GM18499 (cell line): ENCODE data around the gene NUAK1.

Experiments used
- ATAC-seq: cut with Tn5 transposase; IDR thresholded peaks from one replicate; pipeline ENCODE4 v1.9.1; 2021; ENCODE audit warnings: moderate number of reproducible peaks; ENCODE audit not compliant: insufficient read depth, unreplicated experiment

The NUAK1 gene

GRCh38 chr12:106113824-106114446 is 24.8 kb downstream of the NUAK1 start:
- ATAC-seq: no peak

GRCh38 chr12:106113446-106113823 is 25.3 kb downstream of the NUAK1 start:
- no peak for ATAC-seq

GRCh38 chr12:106113042-106113441 is 25.7 kb downstream of the NUAK1 start:
- no peak for ATAC-seq

- no peak for ATAC-seq
Observed at GRCh38 chr12:106112145-106112821, 26.5 kb downstream of the NUAK1 start.

- no peak for ATAC-seq
Observed at GRCh38 chr12:106110626-106111300, 28.0 kb downstream of the NUAK1 start.

- ATAC-seq: no peak
Observed at GRCh38 chr12:106109168-106109910, 29.4 kb downstream of the NUAK1 start.

GRCh38 chr12:106108185-106108835 is 30.4 kb downstream of the NUAK1 start:
- ATAC-seq: no peak

GRCh38 chr12:106107566-106107965 is 31.2 kb downstream of the NUAK1 start:
- ATAC-seq: no peak

- ATAC-seq: no peak
Observed at GRCh38 chr12:106106892-106107291, 31.9 kb downstream of the NUAK1 start.

- ATAC-seq: no peak
Observed at GRCh38 chr12:106106061-106106566, 32.6 kb downstream of the NUAK1 start.

- no peak for ATAC-seq
Observed at GRCh38 chr12:106101803-106102202, 37.0 kb downstream of the NUAK1 start.

- ATAC-seq: no peak
Observed at GRCh38 chr12:106098691-106099200, 40.0 kb downstream of the NUAK1 start.

- ATAC-seq: no peak
Observed at GRCh38 chr12:106097011-106097410, 41.7 kb downstream of the NUAK1 start.

- no peak for ATAC-seq
Observed at GRCh38 chr12:106096376-106096775, 42.4 kb downstream of the NUAK1 start.

GRCh38 chr12:106094304-106094703 is 44.5 kb downstream of the NUAK1 start:
- no peak for ATAC-seq

- ATAC-seq: no peak
Observed at GRCh38 chr12:106093246-106093645, 45.5 kb downstream of the NUAK1 start.

GRCh38 chr12:106091446-106091820 is 47.3 kb downstream of the NUAK1 start:
- no peak for ATAC-seq

GRCh38 chr12:106090591-106091445 is 47.9 kb downstream of the NUAK1 start:
- no peak for ATAC-seq

- no peak for ATAC-seq
Observed at GRCh38 chr12:106089935-106090334, 48.8 kb downstream of the NUAK1 start.
